GM18907 (cell line): ENCODE data around the gene SULT1A1.

Experiments
- ATAC-seq: cut with Tn5 transposase; IDR thresholded peaks from one replicate; pipeline ENCODE4 v1.9.1; 2021; ENCODE audit warnings: mild to moderate bottlenecking, moderate library complexity; ENCODE audit not compliant: unreplicated experiment

Gene SULT1A1

DNA sequence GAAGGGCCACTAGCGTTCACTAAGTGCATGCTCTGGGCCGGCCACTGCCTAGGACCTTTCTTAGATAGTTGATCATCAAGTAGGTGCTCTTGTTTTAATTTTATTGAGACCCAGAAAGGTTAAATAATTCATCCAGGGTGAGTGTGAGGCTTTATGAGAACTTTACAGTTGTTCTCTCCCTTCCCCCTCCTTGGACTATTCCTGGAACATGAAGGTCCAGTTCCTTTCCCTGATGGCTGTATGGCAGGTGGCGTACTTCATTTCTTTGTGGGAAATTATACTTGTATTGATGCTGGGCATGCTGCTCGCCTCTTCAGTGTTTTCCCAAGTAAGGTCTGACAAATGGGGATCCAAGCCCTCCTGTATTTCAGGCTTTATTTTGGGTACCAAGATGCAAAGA is 47.6 kb downstream of the SULT1A1 start:
- ATAC-seq = no peak

DNA sequence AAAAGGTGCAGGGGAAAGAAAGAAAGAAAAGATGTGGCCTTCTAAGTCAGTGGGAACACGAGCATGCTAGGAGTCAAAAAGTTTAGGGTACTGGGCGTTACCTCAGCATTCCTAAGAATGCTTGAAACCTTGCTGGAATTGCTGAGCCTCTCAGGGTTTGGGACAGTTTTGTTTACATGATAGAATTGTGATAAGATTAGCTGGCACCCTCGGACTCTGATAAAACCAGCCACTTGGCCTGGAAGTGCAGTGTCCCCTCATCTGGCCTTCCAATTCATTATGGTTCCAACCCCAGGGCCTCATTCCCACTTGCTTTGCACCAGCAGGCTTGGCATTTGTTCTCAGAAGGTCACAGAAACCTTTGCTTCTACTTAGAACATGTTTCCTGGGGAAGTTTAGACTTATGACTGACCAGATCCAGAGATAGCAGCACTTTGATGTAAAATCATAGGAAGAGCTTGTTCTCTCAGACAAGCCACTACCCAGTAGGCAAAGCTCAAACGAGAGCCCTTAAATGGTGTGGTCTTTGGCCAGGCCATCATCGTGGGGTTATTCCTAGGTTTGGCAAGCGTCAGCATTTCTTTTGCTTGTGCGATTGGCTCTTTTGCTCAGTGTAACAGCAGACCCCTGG is 48.2 kb downstream of the SULT1A1 start:
- ATAC-seq = no peak

DNA sequence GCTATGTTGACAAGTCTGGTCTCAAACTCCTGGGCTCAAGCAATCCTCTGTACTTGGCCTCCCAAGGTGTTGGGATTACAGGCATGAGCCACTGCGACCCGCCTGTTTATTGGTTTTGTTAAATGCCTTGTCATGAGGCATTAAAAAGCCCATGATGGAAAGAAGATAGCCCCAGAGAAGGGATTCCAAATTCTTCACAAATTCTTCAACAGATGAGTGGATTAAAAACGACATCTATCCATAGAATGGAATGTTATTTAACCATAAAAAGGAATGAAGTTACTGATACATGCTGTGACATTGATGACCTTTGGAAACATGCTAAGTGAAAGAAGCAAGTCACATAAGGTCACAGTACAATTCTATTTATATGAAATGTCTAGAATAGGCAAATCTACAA is 51.4 kb downstream of the SULT1A1 start:
- no peak for ATAC-seq

DNA sequence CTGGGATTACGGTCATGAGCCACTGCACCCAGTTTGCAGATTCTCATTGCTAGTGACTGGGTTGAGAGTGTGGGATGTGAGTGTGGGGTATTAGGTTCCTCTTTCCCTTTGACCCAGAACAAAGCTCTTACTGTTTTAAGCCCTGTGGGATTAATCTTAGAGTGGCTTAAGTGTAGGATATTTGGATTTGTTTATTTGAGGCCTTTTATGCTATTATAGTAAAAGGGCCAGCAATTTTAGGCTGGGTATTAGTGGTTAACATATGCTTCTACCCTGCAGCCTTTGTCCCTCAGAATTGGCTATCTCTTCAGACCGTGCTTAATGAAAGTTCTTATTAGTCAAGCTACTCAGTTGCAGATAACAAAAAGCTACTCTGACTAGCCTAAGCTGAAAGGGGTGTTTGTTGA is 52.9 kb downstream of the SULT1A1 start:
- ATAC-seq = no peak

DNA sequence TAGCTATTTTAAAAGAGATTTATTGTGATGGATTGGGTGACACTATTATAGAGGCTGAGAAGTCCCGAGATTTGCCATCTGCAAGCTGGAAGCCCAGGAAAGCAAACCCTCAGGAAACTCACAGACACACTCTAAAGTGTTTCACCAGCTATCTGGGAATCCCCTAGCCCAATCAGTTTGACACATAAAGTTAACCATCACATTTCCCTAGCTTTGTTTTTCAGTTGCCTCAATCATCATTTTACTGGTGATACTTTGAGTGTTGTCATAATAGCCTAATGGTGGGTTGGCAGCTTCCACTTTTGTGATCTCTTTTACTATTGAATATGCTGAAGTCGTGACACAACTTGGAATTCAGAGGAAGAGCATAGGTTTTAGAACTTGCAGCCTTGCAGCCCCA is 54.3 kb downstream of the SULT1A1 start:
- no peak for ATAC-seq
